Stimulated activated CD4-positive, alpha-beta T cell treated with anti-CD3 and anti-CD28 coated beads, Interleukin-15, amount 100 ng/mL, for 24 hours (primary cell): ENCODE data around the gene CEP164.
"Not testable (repeated sequence)": the region's sequence is repeated elsewhere in the genome, so short reads cannot be mapped to it uniquely, and the experiment has no call there.

Experiments used
- DNase-seq: peaks from one replicate; pipeline ENCODE4 v3.0.0-alpha.2; 2020

The CEP164 gene

DNA sequence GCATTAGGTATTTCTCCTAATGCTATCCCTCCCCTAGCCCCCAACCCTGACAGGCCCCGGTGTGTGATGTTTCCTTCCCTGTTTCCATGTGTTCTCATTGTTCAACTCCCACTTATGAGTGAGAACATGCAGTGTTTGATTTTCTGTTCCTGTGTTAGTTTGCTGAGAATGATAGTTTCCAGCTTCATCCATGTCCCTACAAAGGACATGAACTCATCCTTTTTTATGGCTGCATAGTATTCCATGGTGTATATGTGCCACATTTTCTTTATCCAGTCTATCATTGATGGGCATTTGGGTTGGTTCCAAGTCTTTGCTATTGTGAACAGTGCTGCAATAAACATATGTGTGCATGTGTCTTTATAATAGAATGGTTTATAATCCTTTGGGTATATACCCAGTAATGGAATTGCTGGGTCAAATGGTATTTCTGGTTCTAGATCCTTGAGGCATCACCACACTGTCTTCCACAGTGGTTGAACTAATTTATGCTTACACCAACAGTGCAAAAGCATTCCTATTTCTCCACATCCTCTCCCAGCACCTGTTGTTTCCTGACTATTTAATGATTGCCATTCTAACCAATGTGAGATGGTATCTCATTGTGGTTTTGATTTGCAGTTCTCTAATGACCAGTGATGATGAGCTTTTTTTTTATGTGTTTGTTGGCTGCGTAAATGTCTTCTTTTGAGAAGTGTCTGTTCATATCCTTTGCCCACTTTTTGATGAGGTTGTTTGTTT is 71.6 kb downstream of the CEP164 start:
- DNase-seq, result not testable (repeated sequence)

DNA sequence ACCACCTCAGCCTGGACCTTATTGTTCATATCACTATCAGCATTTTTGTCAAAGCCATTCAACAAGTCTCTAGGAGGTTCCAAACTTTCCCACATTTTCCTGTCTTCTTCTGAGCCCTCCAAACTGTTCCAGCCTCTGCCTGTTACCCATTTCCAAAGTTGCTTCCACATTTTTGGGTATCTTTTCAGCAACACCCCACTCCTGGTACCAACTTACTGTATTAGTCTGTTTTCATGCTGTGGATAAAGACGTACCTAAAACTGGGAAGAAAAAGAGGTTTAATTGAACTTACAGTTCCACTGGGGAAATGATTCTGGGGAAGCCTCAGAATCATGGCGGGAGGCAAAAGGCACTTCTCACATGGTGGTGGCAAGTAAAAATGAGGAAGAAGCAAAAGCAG is 78.2 kb downstream of the CEP164 start:
- not testable (repeated sequence) for DNase-seq

DNA sequence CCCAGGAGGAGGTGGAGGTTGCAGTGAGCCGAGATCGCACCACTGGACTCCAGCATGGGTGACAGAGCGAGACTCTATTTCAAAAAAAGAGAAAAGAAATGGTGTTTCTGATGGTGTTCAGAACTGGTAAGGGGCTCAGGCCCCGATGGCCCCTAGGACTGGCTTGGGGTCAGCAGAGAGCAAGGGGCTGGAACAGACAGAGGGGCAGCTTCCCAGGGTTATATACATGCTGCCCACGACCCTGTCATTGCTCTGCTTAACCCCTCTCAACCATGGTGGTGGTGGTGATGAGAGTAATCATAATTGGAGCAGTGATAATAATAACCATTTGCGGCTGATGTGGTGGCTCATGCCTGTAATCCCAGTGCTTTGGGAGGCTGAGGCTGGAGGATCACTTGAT is 79.4 kb downstream of the CEP164 start:
- DNase-seq, result no peak

DNA sequence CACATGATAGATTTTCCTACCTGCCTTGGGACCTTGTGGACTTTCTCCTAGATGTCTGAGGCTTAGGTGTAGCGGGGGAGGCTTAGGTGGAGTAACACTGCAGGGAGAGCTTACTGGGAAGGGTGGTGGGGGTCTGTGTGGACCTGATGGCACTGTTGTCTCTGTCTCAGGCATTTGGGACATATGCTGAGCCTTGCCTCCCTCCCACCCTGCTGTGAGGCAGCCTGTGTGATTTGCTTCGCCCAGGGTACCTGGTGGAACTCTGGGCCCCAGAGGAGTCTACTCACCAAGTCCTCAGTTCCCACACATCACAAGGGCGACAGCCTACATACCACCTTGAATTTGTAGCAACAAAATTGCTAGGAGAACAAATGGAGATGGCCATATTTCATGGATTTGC is 80.7 kb downstream of the CEP164 start:
- no peak for DNase-seq

DNA sequence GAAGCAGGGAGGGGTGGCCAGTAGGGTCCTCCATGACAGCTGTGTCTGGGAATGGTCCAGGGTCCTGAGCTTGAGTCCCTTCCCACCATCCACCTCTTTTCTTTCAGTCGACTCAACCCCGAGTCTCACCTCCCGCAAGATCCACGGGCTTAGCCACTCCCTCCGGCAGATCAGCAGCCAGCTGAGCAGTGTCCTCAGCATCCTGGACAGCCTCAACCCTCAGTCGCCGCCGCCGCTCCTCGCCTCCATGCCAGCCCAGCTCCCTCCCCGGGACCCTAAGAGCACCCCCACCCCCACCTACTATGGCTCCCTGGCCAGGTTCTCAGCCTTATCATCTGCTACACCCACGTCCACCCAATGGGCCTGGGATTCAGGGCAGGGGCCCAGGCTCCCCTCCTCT is 81.9 kb downstream of the CEP164 start:
- DNase-seq, result no peak

DNA sequence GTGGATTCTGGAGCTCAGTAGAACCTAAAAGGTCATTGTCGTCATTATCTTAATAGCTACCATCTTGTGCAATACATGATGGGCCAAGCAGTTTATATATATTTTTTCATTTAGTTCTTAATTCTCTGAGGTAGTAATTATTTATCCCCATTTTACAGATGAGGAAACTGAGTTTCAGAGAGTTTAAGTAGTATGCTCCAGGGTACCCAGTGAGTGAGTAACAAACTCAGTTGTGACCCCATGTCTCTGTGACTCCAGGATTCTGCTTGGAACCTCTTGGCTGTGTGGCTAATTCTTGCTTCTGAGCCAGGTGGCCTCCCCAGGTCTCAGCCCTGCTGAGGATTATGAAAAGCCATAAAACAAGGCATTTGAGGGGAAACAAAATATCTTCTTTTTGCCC is 82.6 kb downstream of the CEP164 start:
- no peak for DNase-seq

DNA sequence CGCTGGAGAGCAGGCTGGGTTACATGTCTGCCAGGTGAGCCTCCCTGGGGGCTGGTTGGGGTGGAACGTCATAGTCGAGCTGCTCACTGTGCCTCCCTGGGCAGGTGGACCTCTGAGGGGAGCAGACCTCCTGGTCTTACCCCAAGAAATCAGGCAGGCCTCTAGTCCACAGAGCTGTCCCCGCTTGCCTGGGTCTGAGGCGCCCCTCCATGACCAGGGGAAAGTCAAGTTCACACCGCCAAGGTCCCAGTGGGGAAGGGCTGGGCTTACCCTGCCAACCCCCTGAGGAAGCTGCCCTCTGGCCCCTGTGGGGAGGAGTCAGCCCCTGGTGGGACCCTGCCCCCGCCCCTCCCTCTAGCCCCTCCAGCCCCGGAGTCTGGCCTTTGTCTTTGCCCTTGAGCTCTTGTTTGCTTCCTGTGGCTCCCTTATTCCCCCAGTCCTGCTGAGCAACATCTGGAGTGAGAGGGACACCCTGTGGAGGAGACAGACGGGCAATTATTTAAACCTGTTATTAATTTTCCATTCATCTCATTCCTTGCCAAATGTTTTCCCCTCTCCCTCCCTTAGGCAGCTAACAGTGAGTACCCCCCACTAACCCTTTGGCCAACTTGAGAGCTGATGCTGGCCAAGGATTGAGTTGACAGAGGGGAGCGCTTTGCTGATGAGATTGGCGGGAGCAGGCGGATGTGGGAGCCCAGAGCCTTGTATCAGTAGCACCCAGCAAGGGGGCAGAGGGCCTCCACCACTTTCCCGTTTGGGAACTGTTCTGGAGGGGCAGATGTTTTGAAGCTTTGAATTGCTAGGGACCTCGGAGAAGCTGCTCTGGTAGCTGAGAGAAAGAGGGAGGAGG is 83.4 kb downstream of the CEP164 start:
- DNase-seq, result no peak

DNA sequence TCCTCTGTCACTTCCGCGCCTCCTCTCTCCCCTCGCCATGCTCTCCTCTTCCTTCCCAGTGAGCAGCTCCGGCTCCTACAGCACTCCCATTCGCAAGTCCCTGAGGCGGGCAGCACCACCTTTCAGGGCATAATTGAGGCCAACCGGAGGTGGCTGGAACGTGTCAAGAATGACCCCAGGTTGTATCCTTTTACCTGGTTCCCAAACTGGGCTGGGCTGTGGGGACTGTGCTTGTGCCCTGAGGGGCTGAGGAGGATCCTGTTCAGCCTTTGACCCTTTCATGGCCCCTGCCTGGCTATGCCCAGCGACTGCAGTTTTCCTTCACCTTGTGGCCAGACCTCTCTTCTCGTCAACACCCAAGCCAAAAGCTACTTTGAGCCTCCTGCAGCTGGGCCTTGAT is 84.1 kb downstream of the CEP164 start:
- no peak for DNase-seq

DNA sequence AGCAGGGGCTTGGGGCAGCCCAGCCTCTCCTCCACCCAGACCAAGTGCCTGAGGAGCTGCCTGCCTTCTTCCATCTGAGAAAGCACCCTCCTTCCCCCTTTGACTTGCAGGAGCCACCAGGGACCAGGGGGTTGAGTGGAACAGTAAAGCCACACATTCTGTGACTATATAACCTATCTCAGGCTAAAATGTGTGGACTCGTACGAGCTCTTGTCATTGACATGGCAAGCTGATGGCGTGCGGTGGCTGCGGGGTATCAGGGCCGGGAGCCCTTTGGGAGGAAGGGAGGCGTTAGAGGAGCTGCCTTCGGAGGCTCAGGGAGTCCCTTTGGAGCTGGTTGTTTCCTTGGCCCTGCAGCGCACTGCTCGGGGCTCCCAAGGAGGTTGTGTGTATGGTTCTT is 84.5 kb downstream of the CEP164 start:
- DNase-seq, result no peak

DNA sequence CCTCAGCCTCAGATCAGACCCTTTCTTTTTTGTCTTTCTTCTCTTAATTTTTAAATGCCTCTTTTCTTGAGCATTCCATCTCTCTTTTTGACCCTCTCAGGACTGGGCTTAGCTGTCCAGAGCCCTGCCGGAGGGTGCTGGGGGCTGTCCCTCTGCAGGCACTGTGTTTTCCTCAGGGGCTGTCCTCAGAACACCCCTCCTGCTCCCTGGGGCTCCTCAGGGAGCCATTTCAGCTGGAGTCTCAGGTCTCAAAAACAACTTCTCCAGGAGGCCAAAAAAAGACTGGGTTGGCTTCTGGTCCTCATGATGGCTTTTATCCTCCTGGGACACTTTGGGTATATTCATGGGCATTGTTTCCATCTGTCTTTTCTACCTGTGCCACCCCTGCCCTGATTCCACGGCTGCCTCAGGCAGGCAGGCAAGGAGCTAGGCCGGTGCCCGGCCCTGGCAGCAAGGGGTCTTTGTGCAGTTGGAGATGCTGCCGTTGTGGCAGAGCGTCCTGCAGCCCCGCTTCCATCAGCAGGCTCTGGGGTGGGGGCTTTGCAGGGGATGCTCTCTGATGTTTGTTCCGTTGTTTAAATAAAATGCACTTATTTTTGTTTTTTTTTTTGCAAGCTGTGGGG is 85.1 kb downstream of the CEP164 start:
- DNase-seq, result no peak

DNA sequence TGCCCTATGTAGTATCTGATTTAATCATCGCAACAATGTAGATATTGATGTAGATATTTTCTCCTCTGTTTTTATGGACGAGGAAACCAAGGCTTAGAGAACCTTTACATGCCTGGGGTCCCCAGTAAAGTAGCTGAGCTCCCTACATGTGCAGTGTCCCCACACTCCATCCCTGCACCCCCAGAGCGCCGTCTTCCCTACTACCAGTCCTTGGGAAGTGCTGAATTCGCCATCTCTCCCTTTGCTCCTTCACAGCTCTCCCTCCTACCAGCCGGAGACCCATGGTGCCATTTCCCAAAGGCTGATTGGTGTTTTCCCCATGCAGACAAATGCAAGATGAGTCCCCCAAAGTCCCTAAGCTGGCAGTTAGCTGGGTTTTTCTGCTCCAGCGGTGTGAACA is 86.0 kb downstream of the CEP164 start:
- DNase-seq, result no peak

DNA sequence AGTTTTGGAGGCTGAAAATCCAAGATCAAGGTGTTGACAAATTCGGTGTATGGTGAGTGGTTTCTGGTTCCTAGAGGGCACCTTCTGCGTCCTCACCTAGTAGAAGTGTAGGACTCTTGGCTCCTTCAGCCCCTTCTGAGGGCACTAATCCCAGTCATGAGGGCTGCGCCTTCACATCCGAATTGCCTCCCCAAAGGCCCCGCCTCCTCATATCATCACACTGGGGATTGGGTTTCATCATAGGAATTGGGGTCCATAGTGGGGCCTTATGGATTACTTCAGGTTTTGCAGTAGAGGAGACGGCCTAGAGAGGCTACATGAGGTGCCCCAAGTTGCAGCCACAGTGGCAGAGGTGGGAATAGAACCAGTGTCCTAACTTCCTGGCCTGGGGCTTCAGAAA is 87.1 kb downstream of the CEP164 start:
- no peak for DNase-seq

DNA sequence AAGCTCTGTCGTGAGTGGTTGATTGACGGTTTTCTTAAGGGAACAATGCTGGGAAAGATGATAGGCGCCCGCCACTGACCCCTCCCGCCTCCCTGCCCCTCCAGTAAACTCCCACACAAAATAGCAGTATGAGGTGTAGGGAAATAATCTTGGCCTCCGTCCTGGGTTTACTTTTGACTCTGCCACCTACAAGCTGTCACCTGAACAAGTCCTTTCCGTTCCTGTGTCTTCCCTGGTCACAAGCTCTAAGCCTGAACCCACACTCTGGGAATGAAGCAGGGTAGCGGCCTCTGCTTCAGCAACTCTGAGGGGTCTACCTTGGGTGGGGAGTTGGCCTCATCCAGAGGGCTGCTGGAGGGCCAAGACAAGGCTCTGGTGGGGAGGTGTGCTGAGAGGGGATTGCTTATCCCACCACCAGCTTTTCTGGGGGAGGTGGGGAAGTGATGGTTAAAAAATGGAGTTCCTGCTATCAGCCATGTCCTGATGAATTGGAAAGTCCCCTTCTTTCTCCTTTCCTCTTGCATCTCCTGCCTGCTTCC is 87.8 kb downstream of the CEP164 start:
- no peak for DNase-seq

DNA sequence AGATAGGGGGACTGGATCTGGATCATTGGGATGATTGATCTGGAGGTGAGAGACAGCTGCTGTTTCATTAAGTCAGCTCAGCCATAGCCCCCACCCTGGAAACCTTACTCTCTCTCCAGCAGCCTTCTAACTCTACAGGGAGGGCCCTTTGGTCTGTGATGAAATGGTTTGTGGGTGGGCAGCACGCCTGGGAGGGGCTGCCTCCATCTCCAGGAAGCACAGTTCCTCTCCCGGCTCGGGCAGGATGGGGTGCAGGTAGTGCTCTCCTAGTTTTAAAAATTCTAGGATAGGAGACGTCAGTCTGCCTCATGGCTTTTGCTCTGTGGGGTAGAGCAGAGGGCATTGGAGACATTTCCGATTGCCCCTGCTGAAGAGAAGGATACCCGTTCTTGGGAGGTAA is 89.7 kb downstream of the CEP164 start:
- DNase-seq, result no peak

DNA sequence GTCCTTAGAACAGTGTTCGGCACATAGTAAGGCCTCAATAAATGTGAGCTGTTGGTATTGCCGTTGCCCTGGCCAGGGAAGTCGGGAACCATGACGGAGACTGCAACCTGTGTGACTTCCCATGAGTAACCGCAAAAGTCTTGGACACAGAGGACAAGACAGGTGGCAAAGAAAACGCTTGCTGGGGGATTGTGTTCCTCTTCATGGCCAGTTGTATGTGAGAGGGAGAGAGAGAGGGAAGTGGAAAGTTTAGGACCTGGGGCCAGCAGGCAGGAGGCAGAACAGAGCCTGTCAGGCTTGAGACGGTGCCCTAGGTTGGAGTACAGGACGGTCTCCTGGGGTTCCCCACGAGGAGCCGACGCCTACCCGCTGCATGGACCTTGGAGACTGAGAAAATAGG is 90.2 kb downstream of the CEP164 start:
- DNase-seq, result no peak

DNA sequence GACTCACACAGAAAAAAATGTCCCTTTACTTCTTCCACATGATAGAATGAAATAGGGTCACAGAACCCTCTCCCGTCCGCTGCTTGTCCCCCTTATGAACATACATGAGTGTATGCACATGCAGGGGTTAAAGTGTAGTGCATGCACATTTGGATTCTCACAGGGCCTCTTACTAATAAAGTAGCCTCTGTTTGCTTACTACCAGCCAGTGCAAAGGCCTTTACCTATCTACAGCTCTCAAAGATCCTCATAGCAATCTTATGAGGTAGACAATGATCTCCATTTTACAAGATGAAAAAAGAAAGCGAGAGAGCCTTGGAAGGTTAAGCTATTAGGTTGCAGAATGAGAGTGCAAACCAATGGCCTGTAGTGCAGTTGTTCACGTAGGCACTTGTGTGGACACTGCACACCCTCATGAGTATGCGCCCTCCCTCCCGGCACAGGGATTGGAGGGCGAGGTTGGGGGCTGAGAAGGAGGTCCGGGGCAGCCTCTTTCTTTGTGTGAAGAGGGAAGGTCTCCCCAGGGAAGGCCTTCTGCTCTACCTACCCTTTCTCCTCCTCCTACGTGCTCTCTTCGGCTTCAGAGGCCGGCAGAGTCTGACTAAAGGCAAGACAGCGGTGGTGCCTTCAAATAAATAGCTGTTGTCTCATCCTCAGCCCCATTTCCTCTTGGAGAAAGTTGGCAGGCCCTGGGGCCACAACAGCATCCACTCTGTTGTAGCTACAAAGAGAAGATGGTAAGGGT is 91.3 kb downstream of the CEP164 start:
- no peak for DNase-seq

DNA sequence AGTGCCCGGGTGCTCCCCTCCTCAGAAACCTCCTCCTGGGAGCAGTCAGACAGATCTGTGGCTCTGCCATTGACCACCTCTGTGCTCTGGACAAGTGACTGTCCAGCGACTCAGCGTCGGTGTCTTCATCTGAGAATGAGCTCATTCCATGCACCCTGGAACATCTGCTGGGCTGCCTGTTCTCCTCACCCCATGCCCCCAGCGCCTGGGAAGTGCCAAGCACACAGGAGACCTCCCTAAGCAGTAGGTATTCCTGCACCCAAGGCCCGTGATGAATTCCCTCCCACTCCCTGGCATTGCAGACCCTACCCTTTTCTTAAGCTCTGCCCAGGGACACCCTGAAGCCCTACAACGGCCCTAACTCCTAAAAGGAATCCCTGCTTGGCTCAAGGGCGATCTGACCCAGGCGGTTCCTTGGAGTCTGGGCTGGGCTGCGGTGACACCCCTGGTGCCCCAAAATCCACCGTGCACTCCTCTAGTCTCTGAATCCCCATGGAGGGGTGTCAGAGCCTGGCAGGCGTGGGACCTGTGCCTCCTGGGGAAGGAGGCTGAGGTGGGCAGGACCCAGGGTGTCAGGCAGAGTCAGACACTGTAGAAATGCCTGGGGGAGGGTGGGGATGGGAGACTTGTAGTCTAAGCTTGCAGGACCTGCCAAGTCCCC is 92.0 kb downstream of the CEP164 start:
- no peak for DNase-seq

DNA sequence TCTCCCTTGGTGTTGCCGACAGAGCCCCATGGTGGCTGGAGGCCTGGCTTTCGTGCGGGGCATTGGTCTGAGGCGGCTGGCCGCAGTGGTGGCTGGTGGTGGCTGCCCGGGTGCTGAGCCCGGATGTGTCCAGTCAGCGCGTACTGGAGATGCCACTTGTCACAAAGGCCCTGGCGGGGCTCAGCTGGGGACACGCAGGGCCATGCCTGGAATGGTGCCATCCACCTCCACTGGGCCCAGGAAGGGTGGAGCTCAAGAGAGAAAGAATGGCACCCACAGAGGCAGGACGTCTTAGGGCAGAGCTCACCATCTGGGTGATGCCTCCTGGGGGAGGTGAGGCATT is 92.5 kb downstream of the CEP164 start:
- DNase-seq, result no peak

DNA sequence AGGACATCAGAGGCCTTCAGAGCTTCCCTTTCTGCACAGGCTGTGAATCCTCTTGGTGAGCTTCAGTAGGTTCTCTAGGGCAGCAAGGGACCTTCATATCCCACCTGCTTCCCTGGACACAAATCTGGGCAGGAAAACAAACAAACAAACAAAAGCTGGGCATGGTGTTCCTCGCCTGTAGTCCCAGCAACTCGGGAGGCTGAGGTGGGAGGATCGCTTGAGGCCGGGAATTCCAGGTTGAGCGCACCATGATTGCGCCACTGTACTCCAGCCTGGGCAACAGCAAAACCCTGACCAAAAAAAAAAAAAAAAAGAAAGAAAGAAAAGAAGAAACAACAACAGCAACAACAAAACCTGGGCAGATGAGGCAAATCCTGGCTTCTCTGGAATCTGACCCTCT is 92.9 kb downstream of the CEP164 start:
- no peak for DNase-seq

DNA sequence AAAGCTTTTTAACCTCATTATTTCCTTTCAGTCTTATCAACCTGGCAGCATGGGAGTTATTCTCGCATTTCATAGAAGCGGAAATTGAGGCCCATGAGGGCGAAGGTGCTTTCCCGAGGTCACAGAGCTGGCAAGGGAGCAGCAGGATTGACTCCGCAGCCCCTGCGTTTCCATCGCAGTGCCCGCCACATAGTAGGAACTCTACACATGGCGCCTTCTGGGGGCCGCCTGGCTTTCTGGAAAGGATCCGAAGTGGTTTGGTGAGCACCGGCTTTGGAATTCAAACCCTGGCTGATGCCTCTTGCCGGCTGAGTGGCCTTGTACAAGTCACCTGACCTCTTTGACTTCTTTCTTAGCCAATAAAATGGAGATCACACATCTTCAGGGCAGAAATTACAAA is 93.4 kb downstream of the CEP164 start:
- DNase-seq, result no peak

DNA sequence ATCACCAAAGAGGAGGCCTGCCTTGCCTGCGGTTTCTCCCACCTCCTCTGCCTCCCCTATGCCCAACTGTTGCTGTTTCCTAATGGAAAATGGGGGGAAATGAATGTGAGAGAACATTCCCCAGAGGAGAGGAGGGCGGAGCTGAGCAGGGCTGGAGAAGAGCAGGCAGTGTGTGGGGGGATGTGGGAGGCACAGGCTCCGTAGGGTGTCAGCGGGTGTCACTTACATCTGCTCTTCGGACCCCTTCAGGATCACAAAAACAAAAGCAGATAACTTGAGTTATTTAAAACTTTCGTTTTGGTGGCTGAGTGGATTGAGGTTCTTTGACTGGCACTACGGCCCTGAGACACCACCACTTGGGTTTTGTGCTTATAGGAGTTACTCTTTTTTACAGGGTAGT is 93.8 kb downstream of the CEP164 start:
- DNase-seq, result no peak

DNA sequence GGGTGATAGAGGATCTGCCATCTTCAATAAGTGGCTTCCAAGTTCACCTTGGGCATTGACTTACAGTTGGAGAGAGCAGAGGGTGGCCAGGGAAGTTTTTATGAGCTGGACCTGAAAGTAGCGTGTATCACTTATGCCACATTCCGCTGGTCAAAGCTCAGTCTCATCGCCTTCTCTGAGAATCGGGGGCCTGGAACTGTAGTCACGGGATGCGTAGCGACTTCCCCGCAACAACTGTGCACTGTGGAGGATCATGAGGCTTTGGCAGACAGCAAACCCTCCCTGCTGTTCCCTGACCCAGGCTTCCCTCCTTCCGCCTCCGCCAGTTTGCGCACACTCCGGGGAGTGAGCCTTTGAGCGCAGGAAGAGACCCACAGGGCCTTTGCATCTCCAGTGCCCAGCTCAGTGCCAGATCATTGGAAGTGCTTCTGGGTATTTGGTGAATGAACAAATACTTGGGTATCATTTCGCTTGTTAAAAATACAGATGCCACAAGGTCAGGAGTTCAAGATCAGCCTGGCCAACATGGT is 95.5 kb downstream of the CEP164 start:
- DNase-seq, result no peak
